IMR-90 (cell line): Measurements from ENCODE around the gene EIF4G3. TPM values are rescaled to one million over a fixed set of nuclear protein-coding genes. Genes with fewer than 3 reads are reported as not detected.

Experiments
- ATAC-seq: fragments of 200-7000 bp; cut with Tn5 transposase; 2 replicates; pipeline ENCODE4 v1.9.1; 2020; ENCODE audit warnings: low read depth, mild to moderate bottlenecking, moderate library complexity
- BruUV-seq: library from RNA; stranded (reverse); fragments of 400-500 nt; replicated peaks from 2 replicates; lab custom pipeline; 2021; lab: Mats Ljungman, UMichigan
- CTCF ChIA-PET: fragments of 300-600 bp; formaldehyde crosslinking; extraction: SDS; loops from one replicate; lab custom pipeline; 2021; ENCODE audit warnings: antibody characterized with exemption; lab: Yijun Ruan, JAX
- POLR2A ChIA-PET: fragments of 300-600 bp; sonication (Branson Sonifier 250); formaldehyde crosslinking; loops from one replicate; lab custom pipeline; 2022; ENCODE audit warnings: antibody characterized with exemption; ENCODE audit not compliant: unreplicated experiment; lab: Charles Lee
- DNase-seq: peaks from one replicate; pipeline ENCODE4 v3.0.0; 2013
- H2AFZ ChIP-seq: replicated peaks from 2 replicates; pipeline ENCODE3; 2013; ENCODE audit warnings: low read length, mild to moderate bottlenecking; ENCODE audit not compliant: poor library complexity
- H2AK5ac ChIP-seq: 2 replicates; pipeline ENCODE4 v1.6.1; 2013; ENCODE audit warnings: low read depth, low read length, inconsistent platforms
- H2AK9ac ChIP-seq: replicated peaks from 2 replicates; pipeline ENCODE3; 2013; ENCODE audit warnings: mild to moderate bottlenecking, low read depth, low read length, moderate library complexity; ENCODE audit not compliant: poor library complexity
- H2BK120ac ChIP-seq: 2 replicates; pipeline ENCODE4 v1.6.1; 2013; ENCODE audit warnings: low read depth, low read length, inconsistent platforms
- H2BK15ac ChIP-seq: 3 replicates; pipeline ENCODE4 v1.6.1; 2013; ENCODE audit warnings: low read depth, low read length, inconsistent platforms
- H2BK20ac ChIP-seq: 2 replicates; pipeline ENCODE4 v1.6.1; 2013; ENCODE audit warnings: low read depth, mild to moderate bottlenecking, inconsistent platforms, low read length, moderate library complexity
- H2BK5ac ChIP-seq: 2 replicates; pipeline ENCODE4 v1.6.1; 2013; ENCODE audit warnings: mild to moderate bottlenecking, low read depth, low read length, inconsistent platforms; ENCODE audit not compliant: poor library complexity, severe bottlenecking
- H3K14ac ChIP-seq: replicated peaks from 2 replicates; pipeline ENCODE4 v1.6.1; 2013; ENCODE audit warnings: low read depth, low read length, inconsistent platforms
- H3K18ac ChIP-seq: 2 replicates; pipeline ENCODE4 v1.6.1; 2013; ENCODE audit warnings: low read depth, low read length, control low read depth
- H3K23ac ChIP-seq: 2 replicates; pipeline ENCODE4 v1.6.1; 2013; ENCODE audit warnings: low read depth, low read length, inconsistent platforms
- H3K27ac ChIP-seq: 2 replicates; pipeline ENCODE4 v1.5.1; 2013; ENCODE audit warnings: mild to moderate bottlenecking, control low read depth, low read length; ENCODE audit not compliant: insufficient read depth
- H3K27me3 ChIP-seq: 2 replicates; pipeline ENCODE4 v1.6.1; 2013; ENCODE audit warnings: low read length; ENCODE audit not compliant: control insufficient read depth, insufficient read depth
- H3K36me3 ChIP-seq: 2 replicates; pipeline ENCODE4 v1.6.1; 2013; ENCODE audit warnings: low read length, mixed read lengths; ENCODE audit not compliant: control insufficient read depth, insufficient read depth
- H3K4ac ChIP-seq: 2 replicates; pipeline ENCODE4 v1.6.1; 2013; ENCODE audit warnings: low read depth, low read length, inconsistent platforms
- H3K4me1 ChIP-seq: 2 replicates; pipeline ENCODE4 v1.6.1; 2013; ENCODE audit warnings: low read length, mixed read lengths; ENCODE audit not compliant: control insufficient read depth, insufficient read depth
- H3K4me2 ChIP-seq: 2 replicates; pipeline ENCODE4 v1.6.1; 2013; ENCODE audit warnings: low read depth, mild to moderate bottlenecking, control low read depth, low read length, moderate library complexity
- H3K4me3 ChIP-seq: 2 replicates; pipeline ENCODE4 v1.5.1; 2013; ENCODE audit warnings: low read depth, mild to moderate bottlenecking, control low read depth, low read length, moderate library complexity; ENCODE audit not compliant: insufficient read depth
- H3K56ac ChIP-seq: 2 replicates; pipeline ENCODE4 v1.6.1; 2013; ENCODE audit warnings: low read length, inconsistent platforms; ENCODE audit not compliant: insufficient read depth; ENCODE audit errors: extremely low read depth
- H3K79me1 ChIP-seq, 2 experiments: 2 replicates each; pipeline ENCODE4 v1.6.1; 2013; ENCODE audit warnings: low read length in 2 of 2, inconsistent platforms in 1 of 2, low read depth in 1 of 2
- H3K9ac ChIP-seq: 2 replicates; pipeline ENCODE4 v1.6.1; 2013; ENCODE audit warnings: low read depth, low read length, control low read depth
- H3K9me1 ChIP-seq: 2 replicates; pipeline ENCODE4 v1.6.1; 2013; ENCODE audit warnings: low read length, inconsistent platforms; ENCODE audit not compliant: insufficient read depth
- H3K9me3 ChIP-seq: 2 replicates; pipeline ENCODE4 v1.6.1; 2013; ENCODE audit warnings: low read length; ENCODE audit not compliant: control insufficient read depth, insufficient read depth
- H4K20me1 ChIP-seq: 2 replicates; pipeline ENCODE4 v1.6.1; 2013; ENCODE audit warnings: low read length, inconsistent platforms; ENCODE audit not compliant: insufficient read depth
- H4K5ac ChIP-seq: 2 replicates; pipeline ENCODE4 v1.6.1; 2013; ENCODE audit warnings: mild to moderate bottlenecking, low read depth, low read length, control low read depth
- H4K8ac ChIP-seq, 2 experiments: 2 replicates each; pipeline ENCODE4 v1.6.1; 2013; ENCODE audit warnings: low read depth in 2 of 2, low read length in 2 of 2, control low read depth in 1 of 2, inconsistent platforms in 1 of 2
- H4K91ac ChIP-seq: 2 replicates; pipeline ENCODE4 v1.6.1; 2013; ENCODE audit warnings: low read depth, low read length, inconsistent platforms; ENCODE audit not compliant: insufficient read depth
- BHLHE40 ChIP-seq: fragments of 150-350 bp; IDR thresholded peaks from 2 replicates; pipeline ENCODE4 v1.6.1; 2016; ENCODE audit warnings: mild to moderate bottlenecking, low read depth, low read length
- CEBPB ChIP-seq: IDR thresholded peaks from 2 replicates; pipeline ENCODE4 v1.6.1; 2012; ENCODE audit warnings: low read depth, low read length, improper control_type of control experiment
- CHD1 ChIP-seq: IDR thresholded peaks from 2 replicates; pipeline ENCODE4 v1.6.1; 2012; ENCODE audit warnings: low read depth, low read length, improper control_type of control experiment
- CTCF ChIP-seq: conservative IDR thresholded peaks from 2 replicates; pipeline ENCODE4 v1.5.1; 2012; ENCODE audit warnings: mild to moderate bottlenecking, low read depth, low read length, improper control_type of control experiment
- ELK1 ChIP-seq: fragments of 150-350 bp; IDR thresholded peaks from 2 replicates; pipeline ENCODE4 v1.6.1; 2016; ENCODE audit warnings: low read depth, mild to moderate bottlenecking, low read length, moderate library complexity, borderline replicate concordance
- FOS ChIP-seq: fragments of 150-350 bp; IDR thresholded peaks from 2 replicates; pipeline ENCODE4 v1.6.1; 2016; ENCODE audit warnings: low read depth, low read length
- MAFK ChIP-seq: IDR thresholded peaks from 2 replicates; pipeline ENCODE4 v1.6.1; 2012; ENCODE audit warnings: low read depth, low read length, improper control_type of control experiment
- MAZ ChIP-seq: IDR thresholded peaks from 2 replicates; pipeline ENCODE4 v1.6.1; 2012; ENCODE audit warnings: low read depth, mild to moderate bottlenecking, low read length, improper control_type of control experiment, moderate library complexity, borderline replicate concordance
- MXI1 ChIP-seq: IDR thresholded peaks from 2 replicates; pipeline ENCODE4 v1.6.1; 2012; ENCODE audit warnings: low read depth, mild to moderate bottlenecking, low read length, moderate library complexity, borderline replicate concordance
- NFE2L2 ChIP-seq: fragments of 150-350 bp; IDR thresholded peaks from 2 replicates; pipeline ENCODE4 v1.6.1; 2016; ENCODE audit warnings: low read depth, mild to moderate bottlenecking, low read length
- POLR2A ChIP-seq: IDR thresholded peaks from 2 replicates; pipeline ENCODE4 v1.6.1; 2012; ENCODE audit warnings: mild to moderate bottlenecking, low read depth, low read length
- RAD21 ChIP-seq: IDR thresholded peaks from 2 replicates; pipeline ENCODE4 v1.6.1; 2012; ENCODE audit warnings: low read length, improper control_type of control experiment
- RCOR1 ChIP-seq: IDR thresholded peaks from 2 replicates; pipeline ENCODE4 v1.6.1; 2012; ENCODE audit warnings: mild to moderate bottlenecking, low read length, improper control_type of control experiment; ENCODE audit not compliant: insufficient replicate concordance
- RFX5 ChIP-seq: IDR thresholded peaks from 2 replicates; pipeline ENCODE4 v1.8.0; 2012; ENCODE audit warnings: low read depth, mild to moderate bottlenecking, low read length, moderate library complexity
- SMC3 ChIP-seq: fragments of 150-350 bp; IDR thresholded peaks from 2 replicates; pipeline ENCODE4 v1.6.1; 2016; ENCODE audit warnings: low read depth, mild to moderate bottlenecking, antibody characterized with exemption, low read length, moderate library complexity
- USF2 ChIP-seq: fragments of 150-350 bp; IDR thresholded peaks from 2 replicates; pipeline ENCODE4 v1.6.1; 2017; ENCODE audit warnings: mild to moderate bottlenecking, antibody characterized with exemption, low read length, low read depth
- WGBS, 2 experiments: methylation state at CpG; one replicate each; pipeline versions ENCODE4 v1.1.5 to v1.1.7; 2013; ENCODE audit warnings: missing lambda C conversion rate in 2 of 2; ENCODE audit not compliant: insufficient read length in 1 of 2; ENCODE audit errors: extremely low coverage in 2 of 2; 5-methylcytosine and 5-hydroxymethylcytosine counted together
- dilution Hi-C: fragments of 300-500 bp; cut with HindIII; formaldehyde crosslinking; loops from one replicate; pipeline ENCODE4 v1.14.3; 2018; ENCODE audit warnings: low sequenced_read_pairs; ENCODE audit not compliant: unreplicated experiment
- in situ Hi-C: fragments of 300-500 bp; cut with MboI; formaldehyde crosslinking; loops from 3 replicates; pipeline ENCODE4 v1.14.3; 2019; ENCODE audit warnings: low sequenced_read_pairs, inconsistent platforms, mixed read lengths
- intact Hi-C: fragments of 100-400 bp; cut with micrococcal nuclease; formaldehyde crosslinking; loops from 2 replicates; pipeline ENCODE4 v1.10.0; 2022
- polyA plus RNA-seq, 3 experiments: library from polyadenylated mRNA; depleted of rRNA; stranded (reverse); fragments of >200 nt; gene quantifications; 2 replicates each; pipeline ENCODE4 v1.2.3, GENCODE V29; 2012; ENCODE audit warnings: low replicate concordance in 1 of 3
- total RNA-seq: library from RNA; depleted of rRNA; stranded (reverse); fragments of >200 nt; gene quantifications from 2 replicates; pipeline ENCODE4 v1.2.3, GENCODE V29; 2012

EIF4G3 gene
- total and polyA plus RNA-seq, 2 of the 4 experiments (the other 2 are of a cell fraction), result 25.8 to 49.2 TPM

- intact Hi-C loops (no loop called here), in situ Hi-C loops (no loop called here), dilution Hi-C loops (no loop called here)
- DNase-seq (no peak), ATAC-seq (no peak)
- Histone ChIP-seq H4K20me1 (peaks cover 15% of the 10 kb centered on the region), H3K9me3 (no peaks in the 10 kb centered on the region), H2BK15ac (no peak overlapping the region), H4K91ac (no peak overlapping the region), H2BK120ac (no peak overlapping the region), H2AK5ac (0 out of 2 replicates have a peak overlapping the region, but pooled peaks have one; percentile 21), H3K27ac (no peak overlapping the region), H4K5ac (no peak overlapping the region), H3K4me2 (no peak overlapping the region), H4K8ac (no peak overlapping the region), H3K4me1 (no peaks in the 10 kb centered on the region), H3K4me3 (no peak overlapping the region), H2AFZ (no peak overlapping the region), H3K23ac (no peak overlapping the region), H3K9me1 (no peaks in the 10 kb centered on the region; the same call in none of the 2 replicates), H2BK20ac (no peak overlapping the region), H3K27me3 (no peaks in the 10 kb centered on the region), H3K9ac (no peak overlapping the region), H3K14ac (no peak overlapping the region), H2BK5ac (no peak overlapping the region), H3K18ac (no peak overlapping the region), H3K79me1 (peaks cover 35 to 61% of the 10 kb centered on the region in 2 experiments), H3K56ac (no peak overlapping the region), H3K4ac (no peak overlapping the region), H3K36me3 (peaks cover 3% of the 10 kb centered on the region; the same call in 1 of the 2 replicates), H2AK9ac (no peak overlapping the region)
- TF ChIP-seq RCOR1 (no peak), CHD1 (no peak), CEBPB (no peak), NFE2L2 (no peak), MXI1 (no peak), SMC3 (no peak), RFX5 (no peak), FOS (no peak), RAD21 (no peak), POLR2A (no peak), MAFK (no peak), BHLHE40 (no peak), ELK1 (no peak), CTCF (no peak), MAZ (no peak), USF2 (no peak)
- POLR2A ChIA-PET, result no interaction called here
- WGBS, 2 experiments, result no CpG with 5 or more reads among the region's 1 CpG
- BruUV-seq, result no TSS peak
- CTCF ChIA-PET, result no interaction called here
These were observed 146.5 kb downstream of the EIF4G3 start for GRCh38 chr1:21030181-21030580.
